GM21360 (cell line): Measurements from ENCODE around the gene NOXO1.
"Not testable (repeated sequence)": the region's sequence is repeated elsewhere in the genome, so short reads cannot be mapped to it uniquely, and the experiment has no call there.

Experiments used
- ATAC-seq: cut with Tn5 transposase; IDR thresholded peaks from one replicate; pipeline ENCODE4 v1.9.1; 2021; ENCODE audit warnings: mild to moderate bottlenecking, moderate library complexity; ENCODE audit not compliant: unreplicated experiment

The NOXO1 gene

DNA sequence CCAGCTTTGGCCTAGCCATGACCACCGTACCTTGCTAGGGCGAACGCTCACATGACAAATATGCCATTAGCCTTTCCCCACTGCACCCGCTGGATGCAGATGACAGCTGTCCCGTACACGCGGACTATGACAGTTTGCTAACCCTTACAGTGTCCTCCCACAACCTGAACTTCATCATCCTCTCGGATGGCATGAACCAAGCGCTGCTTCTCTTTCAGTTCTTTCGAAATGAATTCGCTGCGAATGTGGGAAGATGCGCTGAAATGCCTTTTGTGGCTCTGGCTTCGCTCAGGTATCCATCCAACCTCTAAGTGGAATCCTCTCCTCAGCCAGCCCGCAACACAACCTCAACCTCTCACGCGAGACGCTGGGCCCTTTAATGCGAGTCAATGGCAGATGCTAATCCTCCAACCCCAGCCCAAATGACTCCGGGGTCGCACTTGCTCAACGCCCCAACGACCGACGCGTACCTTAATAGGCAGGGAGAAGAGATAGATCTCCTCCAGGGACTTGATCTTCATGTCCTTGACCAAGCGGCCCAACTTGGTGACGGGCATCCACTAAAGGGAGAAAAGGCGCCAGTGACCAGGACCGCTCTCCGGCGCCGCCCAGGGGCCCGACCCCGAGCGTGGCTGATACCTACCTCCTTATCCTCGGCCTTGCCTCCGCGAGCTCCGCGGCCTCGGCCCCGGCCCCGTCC lies 17.3 kb downstream of the NOXO1 start:
- ATAC-seq: no peak

DNA sequence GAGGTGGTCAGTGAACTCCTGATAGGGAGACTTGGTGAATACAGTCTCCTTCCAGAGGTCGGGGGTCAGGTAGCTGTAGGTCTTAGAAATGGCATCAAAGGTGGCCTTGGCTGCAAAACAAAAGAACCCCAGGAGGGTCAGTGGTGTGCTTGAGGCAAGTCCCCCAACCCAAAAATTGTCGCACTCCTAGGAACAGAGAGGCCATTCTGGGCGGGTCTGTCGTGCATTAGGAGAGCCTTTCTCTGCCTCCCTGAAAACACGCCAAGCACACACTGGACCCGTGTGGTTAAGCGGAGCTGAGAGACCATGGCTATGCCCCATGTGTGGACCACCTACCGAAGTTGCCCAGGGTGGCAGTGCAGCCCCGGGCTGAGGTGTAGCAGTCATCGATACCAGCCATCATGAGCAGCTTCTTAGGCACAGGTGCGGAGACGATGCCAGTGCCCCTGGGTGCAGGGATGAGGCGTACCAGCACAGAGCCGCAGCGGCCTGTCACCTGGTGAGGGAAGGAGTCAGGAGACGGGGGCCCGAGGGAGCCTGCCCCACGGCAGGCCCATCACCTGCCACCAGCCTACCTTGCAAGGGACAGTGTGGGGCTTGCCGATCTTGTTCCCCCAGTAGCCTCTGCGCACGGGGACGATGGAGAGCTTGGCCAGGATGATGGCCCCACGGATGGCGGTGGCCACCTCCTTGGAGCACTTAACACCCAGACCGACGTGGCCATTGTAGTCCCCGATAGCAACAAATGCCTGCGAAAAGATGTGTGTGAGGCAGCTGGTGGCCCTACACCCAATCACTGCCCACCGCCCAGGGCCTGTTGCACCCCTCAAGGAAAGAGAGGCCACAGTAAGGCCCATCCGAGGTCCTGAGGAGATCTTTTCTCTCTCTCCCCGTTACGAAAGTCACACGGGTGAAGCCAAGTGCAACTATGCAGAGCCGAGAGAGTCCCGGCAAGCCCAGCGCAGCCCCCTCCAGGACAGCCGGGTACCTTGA lies 18.8 kb downstream of the NOXO1 start:
- not testable (repeated sequence) for ATAC-seq

DNA sequence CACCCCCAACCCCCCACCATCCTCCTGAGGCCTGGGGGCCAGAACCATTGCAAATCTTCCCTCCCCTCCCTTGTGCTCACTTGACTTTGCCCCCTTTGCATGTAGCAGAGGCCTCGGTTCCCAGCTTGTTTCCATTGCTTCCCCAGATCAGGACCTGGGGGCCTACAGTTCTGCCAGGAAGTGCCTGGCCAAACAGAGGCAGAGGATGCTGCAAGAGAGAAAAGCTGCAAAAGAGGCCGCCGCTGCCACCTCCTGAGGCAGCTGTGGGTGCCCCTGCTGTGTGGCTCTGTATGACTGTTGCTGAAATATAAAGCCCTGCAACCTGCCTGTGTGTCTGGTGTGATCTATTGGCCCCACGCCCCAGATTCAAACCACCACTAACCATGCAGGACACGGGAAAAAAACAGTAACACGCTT lies 19.6 kb downstream of the NOXO1 start:
- ATAC-seq: no peak

DNA sequence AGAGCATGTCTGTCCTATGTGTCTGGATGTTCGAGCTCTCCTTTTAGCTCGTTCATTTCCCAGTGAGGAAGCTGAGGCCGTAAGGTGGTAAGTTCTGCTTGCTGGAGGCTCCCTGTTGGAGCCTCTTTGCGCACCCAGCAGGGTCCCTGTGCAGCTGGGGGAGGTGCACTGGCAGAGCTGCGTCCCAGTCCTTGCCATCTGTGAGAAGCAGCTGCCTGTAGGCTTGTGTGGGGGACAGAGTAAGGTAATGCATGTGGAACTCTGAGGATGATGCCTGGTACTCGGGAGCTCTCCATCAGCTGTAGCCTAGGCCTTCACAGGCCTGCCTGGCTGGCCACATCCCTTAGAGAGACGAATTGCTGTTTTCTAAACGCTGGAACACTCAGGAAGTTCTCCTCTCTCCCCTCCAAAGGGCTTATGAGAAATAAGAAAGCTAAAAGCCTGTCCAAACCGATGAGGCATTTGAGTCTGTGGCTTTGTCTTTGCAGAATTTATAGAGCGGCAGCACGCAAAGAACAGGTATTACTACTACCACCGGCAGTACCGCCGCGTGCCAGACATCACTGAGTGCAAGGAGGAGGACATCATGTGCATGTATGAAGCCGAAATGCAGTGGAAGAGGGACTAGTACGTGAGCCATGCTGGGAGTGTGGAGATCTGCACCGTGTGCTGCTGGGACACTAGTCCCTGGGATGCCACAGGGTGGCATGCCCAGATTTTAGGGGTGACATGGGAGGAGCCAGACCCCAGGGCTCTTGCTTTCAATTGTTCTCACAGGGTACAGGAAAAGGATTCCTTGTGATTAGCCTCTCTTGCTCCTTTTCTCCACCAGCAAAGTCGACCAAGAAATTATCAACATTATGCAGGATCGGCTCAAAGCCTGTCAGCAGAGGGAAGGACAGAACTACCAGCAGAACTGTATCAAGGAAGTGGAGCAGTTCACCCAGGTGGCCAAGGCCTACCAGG lies 20.3 kb downstream of the NOXO1 start:
- ATAC-seq: no peak

DNA sequence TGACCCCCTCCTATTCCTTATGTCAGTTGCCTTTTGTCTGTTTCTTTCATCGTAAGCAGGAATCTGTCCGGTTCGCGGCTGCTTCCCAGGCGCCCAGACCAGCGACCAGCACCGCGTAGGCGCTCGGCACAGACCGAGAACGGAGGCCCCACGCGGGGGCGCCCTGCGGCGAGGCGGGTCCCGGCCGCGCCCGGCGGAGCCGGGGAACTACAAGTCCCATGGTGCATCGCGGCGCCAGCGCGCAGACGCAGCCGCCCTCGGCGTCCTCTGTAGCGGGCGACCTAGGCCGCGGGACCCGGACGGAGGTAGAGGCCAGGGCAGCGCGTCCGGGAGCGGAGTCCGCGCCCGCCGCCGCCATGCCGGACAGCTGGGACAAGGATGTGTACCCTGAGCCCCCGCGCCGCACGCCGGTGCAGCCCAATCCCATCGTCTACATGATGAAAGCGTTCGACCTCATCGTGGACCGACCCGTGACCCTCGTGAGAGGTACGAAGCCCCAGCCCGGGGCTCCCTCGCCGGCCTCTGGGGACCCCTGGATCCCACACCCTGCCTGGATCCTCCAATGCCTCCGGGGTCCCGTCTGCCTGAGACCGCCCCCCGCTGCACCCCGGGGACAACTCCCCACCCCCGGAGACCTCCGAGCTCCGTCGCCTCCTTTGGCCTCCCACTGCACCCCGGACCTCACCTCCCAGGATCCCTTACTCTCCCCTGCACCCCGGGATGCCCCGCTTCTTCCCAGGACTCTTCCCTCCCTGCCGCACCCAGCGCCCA lies 21.8 kb downstream of the NOXO1 start, which contains the start of gene NDUFB10:
Gene NDUFB10, plus strand, starts transcription at position 270 of the 771 bp plus-strand sequence. Its CDS starts 87 bp downstream, at position 357.
- peak; percentile 61 for ATAC-seq

DNA sequence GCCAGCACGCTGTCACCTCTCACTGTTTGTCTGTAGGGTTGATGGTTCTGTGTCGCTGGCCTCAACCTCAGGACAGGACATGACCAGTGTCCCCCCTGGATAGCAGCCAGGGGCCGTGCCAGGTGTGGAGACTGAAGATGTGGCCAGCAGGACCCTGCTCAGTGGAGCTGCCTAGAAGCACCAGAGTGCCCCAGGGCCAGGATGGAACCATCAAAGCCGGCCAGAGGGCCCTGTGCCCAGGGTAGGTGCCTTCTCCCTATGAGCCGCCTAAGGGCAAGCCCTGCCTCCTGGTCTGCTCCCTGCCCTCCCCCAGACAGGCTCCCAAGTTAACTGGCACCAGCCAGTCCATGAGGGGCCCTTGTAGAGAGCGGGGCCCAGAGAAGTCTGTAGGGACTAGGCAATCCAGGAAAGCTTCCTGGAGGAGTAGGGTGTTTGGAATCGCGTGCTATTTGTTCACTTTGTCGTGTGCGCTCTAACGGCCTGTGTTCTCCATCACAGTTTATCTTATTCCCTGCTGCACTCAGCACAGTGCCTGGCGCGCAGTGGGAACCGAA lies 22.5 kb downstream of the NOXO1 start:
- no peak for ATAC-seq

DNA sequence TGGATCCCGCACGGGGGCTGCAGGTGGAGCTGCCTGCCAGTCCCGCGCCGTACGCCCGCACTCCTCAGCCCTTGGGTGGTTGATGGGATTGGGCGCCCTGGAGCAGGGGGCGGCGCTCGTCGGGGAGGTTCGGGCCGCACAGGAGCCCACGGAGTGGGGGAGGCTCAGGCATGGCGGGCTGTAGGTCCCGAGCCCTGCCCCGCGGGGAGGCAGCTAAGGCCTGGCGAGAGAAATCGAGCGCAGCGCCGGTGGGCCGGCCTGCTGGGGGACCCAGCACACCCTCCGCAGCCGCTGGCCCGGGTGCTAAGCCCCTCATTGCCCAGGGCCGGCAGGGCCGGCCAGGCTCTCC lies 23.2 kb downstream of the NOXO1 start:
- not testable (repeated sequence) for ATAC-seq

DNA sequence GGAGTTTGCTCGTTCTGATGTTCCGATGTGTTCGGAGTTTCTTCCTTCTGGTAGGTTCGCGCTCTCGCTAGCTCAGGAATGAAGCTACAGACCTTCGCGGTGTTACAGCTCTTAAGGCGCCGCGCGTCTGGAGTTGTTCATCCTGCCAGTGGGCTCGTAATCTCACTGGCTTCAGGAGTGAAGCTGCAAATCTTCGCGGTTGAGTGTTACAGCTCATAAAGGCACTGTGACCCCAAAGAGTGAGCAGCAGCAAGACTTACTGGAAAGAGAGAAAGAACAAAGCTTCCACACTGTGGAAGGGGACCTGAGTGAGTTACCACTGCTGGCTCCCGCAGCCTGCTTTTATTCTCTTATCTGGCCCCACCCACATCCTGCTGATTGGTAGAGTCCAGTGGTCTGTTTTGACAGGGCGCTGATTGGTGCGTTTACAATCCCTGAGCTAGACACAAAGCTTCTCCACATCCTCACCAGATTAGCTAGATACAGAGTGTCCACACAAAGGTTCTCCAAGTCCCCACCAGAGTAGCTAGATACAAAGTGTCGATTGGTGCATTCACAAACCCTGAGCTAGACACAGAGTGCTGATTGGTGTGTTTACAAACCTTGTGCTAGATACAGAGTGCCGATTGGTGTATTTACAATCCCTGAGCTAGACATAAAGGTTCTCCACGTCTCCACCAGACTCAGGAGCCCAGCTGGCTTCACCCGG lies 23.7 kb downstream of the NOXO1 start:
- ATAC-seq: not testable (repeated sequence)

DNA sequence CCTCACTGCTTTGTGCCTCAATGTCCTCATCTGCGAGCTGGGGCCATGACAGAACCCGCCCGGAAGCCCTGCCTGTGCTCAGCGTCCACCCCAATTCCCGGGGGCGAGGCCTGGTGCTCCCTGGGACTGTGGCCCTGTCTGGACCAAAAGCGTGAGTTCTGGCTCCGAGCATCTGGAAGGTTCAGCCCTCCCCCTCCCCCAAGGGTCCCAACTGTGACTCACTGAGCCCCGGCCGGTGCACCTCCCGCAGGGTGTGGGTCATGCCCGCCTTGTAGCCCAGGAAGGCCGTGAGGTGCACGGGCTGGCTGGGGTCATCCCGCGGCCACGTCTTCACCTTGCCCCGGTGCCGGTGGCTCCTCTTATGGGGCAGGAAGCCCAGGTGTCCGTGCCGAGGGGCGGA lies 27.5 kb downstream of the NOXO1 start:
- no peak for ATAC-seq

DNA sequence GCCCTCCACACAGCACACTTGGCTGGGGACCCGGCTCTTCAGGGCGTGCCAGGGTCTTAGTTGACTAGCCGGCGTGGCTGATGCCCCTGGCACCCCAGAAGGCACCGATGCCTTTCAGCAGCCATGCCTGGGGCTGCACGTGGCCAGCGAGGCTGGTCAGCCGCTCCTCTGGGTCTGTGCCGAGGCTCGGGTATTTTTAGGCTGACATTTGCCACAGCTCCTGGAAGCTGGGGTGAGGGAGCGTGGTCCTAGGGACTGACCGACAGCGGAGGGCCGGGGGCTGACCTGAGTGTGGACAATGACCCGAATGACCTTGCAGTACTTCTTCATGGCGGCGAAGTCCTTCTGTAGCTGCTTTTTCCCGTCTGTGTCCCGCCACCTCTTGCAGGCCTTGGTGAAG lies 30.7 kb downstream of the NOXO1 start:
- ATAC-seq: no peak

DNA sequence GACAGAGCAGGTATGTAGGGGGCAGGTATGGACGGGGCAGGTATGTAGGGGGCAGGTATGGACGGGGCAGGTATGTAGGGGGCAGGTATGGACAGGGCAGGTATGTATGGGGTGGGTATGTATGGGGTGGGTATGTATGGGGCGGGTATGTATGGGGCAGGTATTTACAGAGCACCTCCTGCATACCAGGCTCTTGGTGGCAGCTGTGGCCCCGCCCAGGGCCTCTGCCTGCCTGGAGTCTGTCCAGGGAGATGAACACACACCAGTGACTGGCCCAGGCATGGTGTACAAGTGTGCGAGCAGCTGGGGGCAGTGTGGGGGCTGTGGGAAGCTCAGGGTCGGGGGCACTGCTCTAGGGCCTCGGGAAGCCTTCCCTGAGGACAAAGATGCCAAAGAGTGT lies 31.2 kb downstream of the NOXO1 start:
- ATAC-seq: no peak

DNA sequence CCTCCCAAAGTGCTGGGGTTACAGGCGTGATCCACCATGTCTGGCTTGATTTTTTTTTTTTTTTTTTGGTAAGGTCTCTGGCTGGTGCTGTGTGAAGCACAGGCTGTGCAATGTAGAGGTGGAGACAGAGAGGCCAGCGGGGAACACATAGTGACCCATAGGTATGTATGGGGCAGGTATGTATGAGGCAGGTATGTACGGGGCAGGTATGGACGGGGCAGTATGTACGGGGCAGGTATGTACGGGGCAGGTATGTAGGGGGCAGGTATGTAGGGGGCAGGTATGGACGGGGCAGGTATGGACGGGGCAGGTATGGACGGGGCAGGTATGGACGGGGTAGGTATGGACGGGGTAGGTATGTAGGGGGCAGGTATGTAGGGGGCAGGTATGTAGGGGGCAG lies 31.8 kb downstream of the NOXO1 start:
- ATAC-seq: no peak

DNA sequence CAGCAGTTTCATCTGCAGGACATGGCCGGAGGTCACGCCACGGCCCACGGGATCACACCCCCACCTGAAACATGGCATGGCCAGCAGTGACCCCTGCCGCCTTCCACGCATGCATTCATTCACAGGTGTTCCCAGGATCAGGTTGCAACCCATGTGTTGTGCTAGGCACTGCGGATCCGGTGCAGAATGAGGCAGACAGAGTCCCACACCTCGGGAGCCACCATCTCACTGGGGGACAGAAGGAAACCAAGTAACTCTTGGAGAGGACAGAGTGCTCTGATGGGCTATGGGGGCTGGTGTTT lies 33.9 kb downstream of the NOXO1 start:
- ATAC-seq: no peak

DNA sequence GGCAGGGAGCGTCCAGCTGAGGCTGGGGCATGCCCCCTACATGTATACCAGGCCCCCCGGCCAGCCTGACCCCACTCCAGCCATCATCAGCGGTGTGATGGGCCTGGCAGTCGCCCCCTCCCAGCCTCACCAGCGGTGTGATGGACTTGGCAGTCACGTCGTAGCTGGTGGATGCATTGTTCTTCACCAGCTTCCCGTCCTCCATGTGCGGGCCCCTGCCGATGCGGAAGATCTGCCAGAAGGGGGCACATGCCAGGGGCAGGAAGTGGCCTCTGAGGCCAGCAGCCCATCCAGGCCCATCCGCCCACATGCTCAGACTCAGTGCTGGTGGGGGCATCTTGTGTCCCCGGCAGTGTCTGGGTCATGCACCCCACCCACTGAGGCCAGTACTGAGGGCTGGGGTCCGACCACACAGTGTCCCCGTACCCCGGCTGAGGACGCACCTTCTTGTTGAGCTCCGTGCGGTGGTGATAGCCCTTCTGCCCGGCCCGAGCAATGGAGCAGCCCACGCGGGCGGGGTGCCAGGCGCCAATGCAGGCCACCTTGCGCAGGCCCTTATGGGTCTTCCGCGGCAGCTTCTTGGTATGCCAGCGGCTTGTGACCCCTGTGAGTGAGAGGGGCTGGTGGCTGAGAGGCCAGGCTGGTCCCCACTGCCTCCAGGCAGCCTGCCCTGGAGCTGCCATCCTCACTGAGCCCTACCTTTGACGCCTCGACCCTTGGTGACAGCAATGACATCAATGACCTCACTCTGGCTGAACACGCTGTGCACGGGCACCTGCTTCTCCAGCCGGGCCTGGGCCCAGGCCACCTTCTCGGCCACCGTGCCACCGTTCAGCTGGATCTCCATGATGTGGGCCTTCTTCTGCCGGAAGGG lies 34.5 kb downstream of the NOXO1 start:
- no peak for ATAC-seq

DNA sequence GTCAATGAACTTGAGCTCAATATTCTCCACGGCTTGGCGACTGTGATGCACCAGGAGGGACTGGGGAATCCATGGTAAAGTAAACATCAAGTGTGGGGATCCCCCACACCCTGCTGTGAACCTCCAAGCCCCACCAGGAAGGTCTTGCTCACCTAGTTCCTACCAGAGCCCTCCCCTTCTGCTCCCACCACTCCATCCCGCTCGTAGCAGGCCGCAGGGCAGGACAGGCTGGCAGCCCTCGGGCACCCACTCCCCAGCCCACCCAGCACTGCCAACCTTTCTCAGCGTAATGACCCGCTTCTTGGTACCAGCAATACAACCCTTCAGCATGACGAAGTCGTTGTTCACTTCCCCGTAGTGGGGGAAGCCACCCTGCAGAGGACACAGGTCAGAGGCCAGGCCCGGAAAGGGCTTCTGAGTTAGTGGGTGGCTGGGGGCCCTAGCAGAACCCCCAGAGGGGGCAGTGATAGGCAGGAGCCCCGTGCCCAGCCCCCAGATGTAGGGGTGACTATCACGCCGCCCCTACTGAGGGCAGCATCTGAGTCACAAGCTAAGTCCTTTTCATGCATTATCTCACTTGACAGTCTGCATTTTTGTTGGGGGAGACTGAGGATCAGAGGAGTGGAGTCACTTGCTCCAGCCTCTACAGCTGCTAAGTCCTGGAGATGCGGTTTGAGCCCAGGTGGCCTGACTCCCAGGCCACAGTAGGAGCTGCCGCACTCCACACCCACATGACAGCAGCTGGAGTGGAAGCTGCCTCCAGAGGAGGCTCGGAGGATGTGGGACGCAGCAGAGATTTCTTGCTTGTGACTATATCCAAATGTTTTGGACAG lies 35.5 kb downstream of the NOXO1 start:
- no peak for ATAC-seq

DNA sequence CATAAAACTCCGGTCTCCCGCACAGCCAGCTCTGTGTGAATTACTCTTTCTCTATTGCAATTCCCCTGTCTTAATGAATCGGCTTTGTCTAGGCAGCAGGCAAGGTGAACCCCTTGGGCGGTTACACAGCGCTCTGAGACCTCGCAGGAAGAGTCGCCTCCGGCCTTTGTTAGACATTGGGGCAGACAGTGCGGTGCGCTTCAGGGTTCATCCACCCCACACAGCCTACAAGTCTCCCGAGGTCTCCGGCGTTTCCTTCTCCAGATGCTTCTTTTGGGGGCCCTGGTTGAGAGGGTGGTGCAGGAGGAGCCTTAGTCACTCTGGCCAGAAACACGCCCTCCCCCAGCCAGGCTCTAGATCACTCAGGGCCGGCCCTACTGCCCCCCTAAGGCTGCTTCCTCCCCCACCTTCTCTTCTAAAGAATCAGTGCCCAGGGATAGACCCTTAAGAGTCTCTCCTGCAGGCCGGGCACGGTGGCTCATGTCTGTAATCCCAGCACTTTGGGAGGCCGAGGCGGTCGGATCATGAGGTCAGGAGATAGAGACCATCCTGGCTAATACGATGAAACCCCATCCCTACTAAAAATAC lies 36.6 kb downstream of the NOXO1 start:
- ATAC-seq: no peak
